MCF 10A (cell line): ENCODE results near the gene RAB14. TPM values are rescaled to one million over a fixed set of nuclear protein-coding genes. Genes with fewer than 3 reads are reported as not detected.

Source experiments
- BruUV-seq: library from RNA; stranded (reverse); fragments of 400-500 nt; replicated peaks from 2 replicates; lab custom pipeline; 2021; lab: Mats Ljungman, UMichigan
- CTCF ChIA-PET: fragments of 300-600 bp; sonication (Branson Sonifier 250); formaldehyde crosslinking; extraction: SDS; loops from one replicate; lab custom pipeline; 2021; ENCODE audit warnings: antibody characterized with exemption, inconsistent platforms; lab: Yijun Ruan, JAX
- POLR2A ChIA-PET: fragments of 300-600, 350-650 bp; sonication (Branson Sonifier 250); formaldehyde crosslinking; extraction: SDS; loops from one replicate; lab custom pipeline; 2020; ENCODE audit warnings: antibody characterized with exemption, inconsistent platforms; lab: Yijun Ruan, JAX
- DNase-seq: peaks from one replicate; pipeline ENCODE4 v3.0.0-alpha.2; 2018; ENCODE audit not compliant: unreplicated experiment
- H3K27ac Mint-ChIP-seq: one replicate; pipeline ENCODE4 v1.8.0; 2022; ENCODE audit warnings: mild to moderate bottlenecking, low read depth, mixed read lengths; ENCODE audit not compliant: unreplicated experiment
- H3K27me3 Mint-ChIP-seq: one replicate; pipeline ENCODE4 v1.8.0; 2022; ENCODE audit warnings: mixed read lengths; ENCODE audit not compliant: insufficient read depth, unreplicated experiment
- H3K36me3 Mint-ChIP-seq: one replicate; pipeline ENCODE4 v1.8.0; 2022; ENCODE audit warnings: mild to moderate bottlenecking, moderate library complexity, mixed read lengths; ENCODE audit not compliant: insufficient read depth, unreplicated experiment
- H3K4me1 Mint-ChIP-seq: one replicate; pipeline ENCODE4 v1.8.0; 2022; ENCODE audit warnings: mixed read lengths; ENCODE audit not compliant: insufficient read depth, unreplicated experiment
- H3K4me3 Mint-ChIP-seq: one replicate; pipeline ENCODE4 v1.8.0; 2022; ENCODE audit warnings: mild to moderate bottlenecking, moderate library complexity, mixed read lengths; ENCODE audit not compliant: unreplicated experiment
- H3K9me3 Mint-ChIP-seq: one replicate; pipeline ENCODE4 v1.8.0; 2022; ENCODE audit warnings: mixed read lengths; ENCODE audit not compliant: unreplicated experiment
- intact Hi-C: fragments of 100-400 bp; cut with micrococcal nuclease; formaldehyde crosslinking; loops from 2 replicates; pipeline ENCODE4 v1.14.1; 2022
- total RNA-seq: library from RNA; stranded (reverse); gene quantifications from 2 replicates; pipeline ENCODE4 v1.2.3, GENCODE V29; 2022
- TF ChIP-seq, protein P1 (sequence below): fragments of 200-600 bp; IDR thresholded peaks from one replicate; pipeline ENCODE4 v1.8.0; 2022; ENCODE audit warnings: antibody characterized with exemption, mild to moderate bottlenecking; ENCODE audit not compliant: unreplicated experiment

Gene RAB14
- total RNA-seq, 1 experiment from 2014 or later: 65.8 TPM

GRCh38 chr9:121198512-121199042 is 3.1 kb downstream of the RAB14 start:
- no peaks in the 10 kb centered on the region for H3K9me3 Mint-ChIP-seq
- intact Hi-C loops: no loop called here
- no peaks in the 10 kb centered on the region for H3K27me3 Mint-ChIP-seq
- H3K4me3 Mint-ChIP-seq: peak overlapping the region; percentile 83
- H3K36me3 Mint-ChIP-seq: peaks cover 5% of the 10 kb centered on the region
- TF ChIP-seq, protein P1, sequence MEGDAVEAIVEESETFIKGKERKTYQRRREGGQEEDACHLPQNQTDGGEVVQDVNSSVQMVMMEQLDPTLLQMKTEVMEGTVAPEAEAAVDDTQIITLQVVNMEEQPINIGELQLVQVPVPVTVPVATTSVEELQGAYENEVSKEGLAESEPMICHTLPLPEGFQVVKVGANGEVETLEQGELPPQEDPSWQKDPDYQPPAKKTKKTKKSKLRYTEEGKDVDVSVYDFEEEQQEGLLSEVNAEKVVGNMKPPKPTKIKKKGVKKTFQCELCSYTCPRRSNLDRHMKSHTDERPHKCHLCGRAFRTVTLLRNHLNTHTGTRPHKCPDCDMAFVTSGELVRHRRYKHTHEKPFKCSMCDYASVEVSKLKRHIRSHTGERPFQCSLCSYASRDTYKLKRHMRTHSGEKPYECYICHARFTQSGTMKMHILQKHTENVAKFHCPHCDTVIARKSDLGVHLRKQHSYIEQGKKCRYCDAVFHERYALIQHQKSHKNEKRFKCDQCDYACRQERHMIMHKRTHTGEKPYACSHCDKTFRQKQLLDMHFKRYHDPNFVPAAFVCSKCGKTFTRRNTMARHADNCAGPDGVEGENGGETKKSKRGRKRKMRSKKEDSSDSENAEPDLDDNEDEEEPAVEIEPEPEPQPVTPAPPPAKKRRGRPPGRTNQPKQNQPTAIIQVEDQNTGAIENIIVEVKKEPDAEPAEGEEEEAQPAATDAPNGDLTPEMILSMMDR: no peak
- no TSS peak for BruUV-seq
- DNase-seq: no peak
- H3K27ac Mint-ChIP-seq: no peak overlapping the region
- peaks cover 54% of the 10 kb centered on the region for H3K4me1 Mint-ChIP-seq
- POLR2A ChIA-PET: interaction anchor here (0.7 to 5.0 kb wide), 14 partner anchors 10 to 666 kb away, joined by 3 to 40 read pairs (median 5); no protein-coding TSS in a partner anchor
- CTCF ChIA-PET: interaction anchor here (0.7 to 2.4 kb wide), 3 partner anchors 79 to 201 kb away, joined by 3 to 9 read pairs (median 3); no protein-coding TSS in a partner anchor

DNA sequence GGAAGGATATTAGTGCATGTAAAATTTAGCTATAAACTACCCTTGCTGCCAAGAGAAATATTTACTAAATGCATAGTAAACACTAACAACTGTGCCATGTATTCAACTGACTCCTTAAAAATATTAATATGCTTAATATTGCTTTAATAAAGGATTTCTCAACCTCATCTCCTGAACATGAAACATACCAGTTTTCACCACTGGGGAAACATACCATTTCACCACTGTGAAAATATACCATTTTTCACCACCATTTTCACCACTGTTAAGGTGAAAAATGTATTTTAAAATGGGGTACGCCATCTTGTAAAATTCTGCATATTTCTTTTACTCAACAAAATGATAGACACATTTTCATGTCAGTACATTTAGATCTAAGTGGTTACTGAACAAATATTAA is 4.5 kb downstream of the RAB14 start:
- peaks cover 5% of the 10 kb centered on the region for H3K36me3 Mint-ChIP-seq
- intact Hi-C loops: no loop called here
- ChIA-PET CTCF (interaction anchor here (0.5 to 0.9 kb wide), 2 partner anchors 80 to 202 kb away, joined by 3 to 4 read pairs; no protein-coding TSS in a partner anchor), POLR2A (interaction anchor here (1.0 to 3.7 kb wide), 3 partner anchors 42 to 90 kb away, joined by 6 to 16 read pairs (median 7); no protein-coding TSS in a partner anchor)
- no TSS peak for BruUV-seq
- no peaks in the 10 kb centered on the region for H3K27me3 Mint-ChIP-seq
- peak overlapping the region; percentile 30 for H3K4me3 Mint-ChIP-seq
- no peak for DNase-seq
- H3K27ac Mint-ChIP-seq: peak overlapping the region; percentile 83
- no peaks in the 10 kb centered on the region for H3K9me3 Mint-ChIP-seq
- TF ChIP-seq, protein P1: peak; percentile 15
- peaks cover 55% of the 10 kb centered on the region for H3K4me1 Mint-ChIP-seq

- H3K36me3 Mint-ChIP-seq: peaks cover 5% of the 10 kb centered on the region
- TF ChIP-seq, protein P1: no peak
- H3K9me3 Mint-ChIP-seq: no peaks in the 10 kb centered on the region
- intact Hi-C loops: no loop called here
- no TSS peak for BruUV-seq
- H3K4me3 Mint-ChIP-seq: peak overlapping the region; percentile 30
- no peaks in the 10 kb centered on the region for H3K27me3 Mint-ChIP-seq
- H3K27ac Mint-ChIP-seq: peak overlapping the region; percentile 83
- no peak for DNase-seq
- CTCF ChIA-PET: interaction anchor here (0.5 to 0.9 kb wide), 3 partner anchors 81 to 440 kb away, joined by 3 to 4 read pairs (median 3); no protein-coding TSS in a partner anchor
- POLR2A ChIA-PET: interaction anchor here (0.6 to 1.4 kb wide), 3 partner anchors 27 to 90 kb away, joined by 4 to 7 read pairs (median 6); no protein-coding TSS in a partner anchor
- peaks cover 55% of the 10 kb centered on the region for H3K4me1 Mint-ChIP-seq
These were observed 5.3 kb downstream of the RAB14 start for GRCh38 chr9:121196389-121196788.

DNA sequence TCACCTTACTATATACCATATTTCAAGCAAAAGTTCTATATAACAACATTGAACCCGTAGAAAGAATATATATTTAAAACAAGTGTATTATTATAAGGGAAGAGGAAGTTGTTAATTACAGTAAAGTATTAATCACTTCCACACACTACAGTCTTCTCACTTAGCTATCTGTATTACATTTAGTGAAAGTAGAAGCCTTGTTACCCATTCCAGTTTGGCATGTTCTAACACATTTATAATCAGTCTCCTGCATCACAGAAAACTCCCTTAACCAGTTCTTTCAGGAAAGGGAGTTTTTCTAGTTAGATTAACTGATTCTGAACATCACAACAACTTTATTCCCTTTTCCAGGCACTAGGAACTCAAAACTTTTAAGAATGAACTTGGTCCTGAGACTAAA is 6.9 kb downstream of the RAB14 start:
- H3K27ac Mint-ChIP-seq: peak overlapping the region; percentile 83
- no TSS peak for BruUV-seq
- POLR2A ChIA-PET: interaction anchor here (0.7 to 2.2 kb wide), 5 partner anchors 11 to 205 kb away, joined by 3 to 8 read pairs (median 3); no protein-coding TSS in a partner anchor
- peaks cover 5% of the 10 kb centered on the region for H3K36me3 Mint-ChIP-seq
- DNase-seq: no peak
- H3K4me1 Mint-ChIP-seq: peaks cover 48% of the 10 kb centered on the region
- CTCF ChIA-PET: interaction anchor here (0.8 to 1.0 kb wide), 3 partner anchors 18 to 279 kb away, joined by 3 to 6 read pairs (median 4); no protein-coding TSS in a partner anchor
- H3K27me3 Mint-ChIP-seq: no peaks in the 10 kb centered on the region
- TF ChIP-seq, protein P1: no peak
- no peaks in the 10 kb centered on the region for H3K9me3 Mint-ChIP-seq
- H3K4me3 Mint-ChIP-seq: peak overlapping the region; percentile 30
- intact Hi-C loops: no loop called here
